GM12874 (cell line): ENCODE measurements around the gene EXOC4.

Experiments
- CTCF ChIP-seq: IDR thresholded peaks from 2 replicates; pipeline ENCODE4 v1.5.1; 2011; ENCODE audit warnings: low read depth, mild to moderate bottlenecking, control low read depth, low read length, moderate library complexity; ENCODE audit not compliant: insufficient read depth

Gene EXOC4

DNA sequence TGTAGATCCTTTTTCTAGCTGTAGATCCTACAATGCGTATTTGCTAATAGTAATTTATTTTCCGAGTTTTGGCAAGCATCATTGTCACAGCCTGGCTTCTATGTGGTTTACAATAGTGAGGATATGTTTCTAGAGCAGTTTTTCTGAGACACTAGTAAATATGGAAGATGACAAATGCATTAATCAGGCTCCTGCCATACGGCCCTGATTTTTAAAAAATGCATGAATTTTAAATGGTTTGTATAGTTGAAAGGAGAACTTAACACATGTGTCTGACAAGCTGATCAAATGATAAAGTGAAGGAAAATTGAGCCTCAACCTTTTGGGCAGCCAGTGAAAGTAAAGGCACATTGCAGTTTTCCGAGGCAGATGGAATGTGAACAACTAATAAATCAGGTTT lies 354.1 kb downstream of the EXOC4 start:
- TF ChIP-seq CTCF: no peak

GRCh38 chr7:133609806-133610205 lies 356.9 kb downstream of the EXOC4 start:
- no peak for TF ChIP-seq CTCF

DNA sequence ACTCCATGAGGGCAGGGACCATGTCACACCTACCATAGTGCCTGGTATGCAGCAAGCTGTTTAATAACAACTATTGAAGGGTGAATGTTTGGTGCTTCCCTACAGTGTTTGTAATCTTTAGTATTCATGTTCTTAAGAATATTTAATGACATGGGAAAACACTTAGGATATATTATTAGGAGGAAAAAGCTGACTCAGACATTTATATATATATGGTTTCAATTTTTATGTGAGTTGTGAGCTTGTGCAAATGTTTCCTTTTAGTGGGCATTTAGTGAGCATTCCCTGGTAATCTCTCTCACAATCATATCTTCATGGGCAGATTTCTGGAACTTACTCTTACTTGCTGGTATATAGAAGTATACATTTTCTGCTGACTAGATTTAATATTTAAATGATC lies 359.1 kb downstream of the EXOC4 start:
- no peak for TF ChIP-seq CTCF

DNA sequence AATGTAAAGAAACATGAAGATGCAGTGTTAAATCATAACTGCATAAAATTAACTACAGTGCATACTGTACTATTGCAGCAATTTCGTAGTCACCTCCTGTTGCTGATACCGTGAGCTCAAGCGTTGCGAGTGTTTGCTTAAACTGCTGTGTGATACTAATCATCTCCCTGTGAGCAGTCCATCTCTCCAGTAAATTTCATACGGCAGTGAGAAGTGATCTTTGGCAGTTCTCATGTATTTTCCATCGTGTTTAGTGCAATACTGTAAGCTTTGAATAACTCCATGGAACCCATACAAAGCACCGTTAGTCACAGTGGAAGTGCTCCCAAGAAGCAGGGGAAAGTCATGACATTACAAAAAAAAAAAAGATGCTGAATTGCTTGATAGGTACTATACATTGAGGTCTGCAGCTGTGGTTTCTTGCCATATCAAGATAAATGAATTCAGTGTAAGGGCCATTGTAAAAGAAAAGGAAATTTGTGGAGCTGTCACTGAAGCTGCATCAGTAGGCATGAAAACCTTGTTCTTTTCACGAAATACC lies 360.4 kb downstream of the EXOC4 start:
- no peak for TF ChIP-seq CTCF

DNA sequence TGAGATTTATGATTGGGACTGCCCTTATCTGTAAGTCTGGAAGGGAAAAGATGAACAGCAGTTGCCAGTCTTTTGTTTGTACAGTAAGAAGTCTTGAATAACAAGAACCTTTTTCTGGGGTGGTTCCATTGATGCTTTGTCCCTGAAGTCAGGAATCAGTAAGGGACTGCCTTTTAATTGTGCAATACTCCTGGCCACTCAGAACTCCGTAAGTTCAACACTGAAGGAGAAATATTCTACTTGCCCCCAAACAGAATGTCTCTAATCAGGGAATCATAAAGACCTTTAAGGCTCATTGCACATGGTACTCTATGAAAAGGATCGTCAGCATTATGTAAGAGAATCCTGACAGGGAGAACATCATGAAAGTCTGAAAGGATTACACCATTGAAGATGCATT lies 361.4 kb downstream of the EXOC4 start:
- no peak for TF ChIP-seq CTCF

- TF ChIP-seq CTCF: no peak
Measured at GRCh38 chr7:133618970-133619369, 366.1 kb downstream of the EXOC4 start.

DNA sequence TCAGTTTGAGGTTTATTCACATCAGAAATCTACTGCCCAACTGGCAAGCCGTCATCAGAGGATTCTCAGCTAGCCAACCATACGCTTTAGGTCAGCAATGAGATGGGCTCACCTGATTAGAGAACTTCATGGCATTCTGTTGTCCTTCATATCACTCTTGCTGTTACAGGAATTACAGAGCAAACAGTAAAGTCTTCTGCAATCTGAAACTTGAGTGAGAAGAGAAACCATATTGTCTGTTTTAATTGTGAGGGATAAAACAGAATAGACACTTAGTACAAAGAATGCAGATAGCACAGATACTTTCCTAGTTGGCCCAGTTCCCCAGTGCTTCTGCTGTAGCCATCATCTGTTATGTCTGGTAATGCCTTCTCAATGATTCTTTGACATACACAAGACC lies 366.6 kb downstream of the EXOC4 start:
- no peak for TF ChIP-seq CTCF
